Mesothelial cell of epicardium (in vitro differentiated cells): ENCODE measurements around the gene SLC48A1. TPM values are rescaled to one million over a fixed set of nuclear protein-coding genes. Genes with fewer than 3 reads are reported as not detected.

Source experiments
- DNase-seq, 2 experiments: peaks; one replicate each; pipeline ENCODE4 v3.0.0; 2021; ENCODE audit warnings: low spot score in 2 of 2; ENCODE audit not compliant: unreplicated experiment in 2 of 2
- H3K27ac Mint-ChIP-seq: 2 replicates; pipeline ENCODE4 v1.8.0; 2021; ENCODE audit warnings: mixed read lengths
- H3K27me3 Mint-ChIP-seq: 2 replicates; pipeline ENCODE4 v1.8.0; 2021; ENCODE audit warnings: low read depth, mixed read lengths
- H3K36me3 Mint-ChIP-seq: 2 replicates; pipeline ENCODE4 v1.8.0; 2021; ENCODE audit warnings: mixed read lengths
- H3K4me1 Mint-ChIP-seq: 2 replicates; pipeline ENCODE4 v1.8.0; 2021; ENCODE audit warnings: mixed read lengths
- H3K4me3 Mint-ChIP-seq: 2 replicates; pipeline ENCODE4 v1.8.0; 2021; ENCODE audit warnings: mild to moderate bottlenecking, moderate library complexity, mixed read lengths
- H3K9me3 Mint-ChIP-seq: 2 replicates; pipeline ENCODE4 v1.8.0; 2021; ENCODE audit warnings: mixed read lengths
- CTCF ChIP-seq: fragments of 200-600 bp; sonication (generic); IDR thresholded peaks from one replicate; pipeline ENCODE4 v1.5.0; 2021; ENCODE audit warnings: antibody characterized with exemption; ENCODE audit not compliant: unreplicated experiment
- total RNA-seq: library from RNA; stranded (reverse); gene quantifications from 3 replicates; pipeline ENCODE4 v1.2.1, GENCODE V29; 2021

Gene SLC48A1
- total RNA-seq, 1 donor from 2014 or later, result 27.7 TPM

GRCh38 chr12:47803191-47803875 is 30.3 kb downstream of the SLC48A1 start:
- Mint-ChIP-seq H3K27me3 (no peaks in the 10 kb centered on the region), H3K4me3 (no peak overlapping the region), H3K27ac (peak overlapping the region; percentile 78), H3K4me1 (peaks cover 45% of the 10 kb centered on the region), H3K9me3 (no peaks in the 10 kb centered on the region), H3K36me3 (peaks cover 3% of the 10 kb centered on the region)
- no peak for DNase-seq
- TF ChIP-seq CTCF, result no peak

- TF ChIP-seq CTCF, result no peak
- peaks cover 54% of the 10 kb centered on the region for H3K4me1 Mint-ChIP-seq
Observed at GRCh38 chr12:47804171-47804570, 31.1 kb downstream of the SLC48A1 start.

GRCh38 chr12:47805417-47805816 is 32.4 kb downstream of the SLC48A1 start:
- no peaks in the 10 kb centered on the region for H3K9me3 Mint-ChIP-seq
- H3K36me3 Mint-ChIP-seq, result peaks cover 3% of the 10 kb centered on the region
- H3K27ac Mint-ChIP-seq, result no peak overlapping the region
- H3K4me3 Mint-ChIP-seq, result no peak overlapping the region
- no peaks in the 10 kb centered on the region for H3K27me3 Mint-ChIP-seq
- DNase-seq, result no peak
- peaks cover 55% of the 10 kb centered on the region for H3K4me1 Mint-ChIP-seq
- TF ChIP-seq CTCF, result no peak

More at GRCh38 chr12:47804171-47804570, 31.1 kb downstream of the SLC48A1 start:
- H3K27ac Mint-ChIP-seq, result peak overlapping the region; percentile 50
- H3K36me3 Mint-ChIP-seq, result peaks cover 3% of the 10 kb centered on the region
- H3K4me3 Mint-ChIP-seq, result no peak overlapping the region
- no peaks in the 10 kb centered on the region for H3K27me3 Mint-ChIP-seq
- DNase-seq, result no peak
- no peaks in the 10 kb centered on the region for H3K9me3 Mint-ChIP-seq

GRCh38 chr12:47807338-47807737 is 34.3 kb downstream of the SLC48A1 start:
- peaks cover 68% of the 10 kb centered on the region for H3K4me1 Mint-ChIP-seq
- H3K9me3 Mint-ChIP-seq, result no peaks in the 10 kb centered on the region
- peak overlapping the region; percentile 56 for H3K27ac Mint-ChIP-seq
- DNase-seq, result no peak
- peaks cover 4% of the 10 kb centered on the region for H3K36me3 Mint-ChIP-seq
- TF ChIP-seq CTCF, result no peak
- no peaks in the 10 kb centered on the region for H3K27me3 Mint-ChIP-seq
- H3K4me3 Mint-ChIP-seq, result no peak overlapping the region

- peaks cover 67% of the 10 kb centered on the region for H3K4me1 Mint-ChIP-seq
- no peaks in the 10 kb centered on the region for H3K9me3 Mint-ChIP-seq
- H3K4me3 Mint-ChIP-seq, result no peak overlapping the region
- no peak for TF ChIP-seq CTCF
- peak overlapping the region; percentile 65 for H3K27ac Mint-ChIP-seq
- H3K27me3 Mint-ChIP-seq, result no peaks in the 10 kb centered on the region
- peaks cover 4% of the 10 kb centered on the region for H3K36me3 Mint-ChIP-seq
- DNase-seq, result no peak
Observed at GRCh38 chr12:47808050-47808449, 35.0 kb downstream of the SLC48A1 start.
